Suppressor macrophage (primary cell): ENCODE results near the gene ZBTB46.
"Not testable (repeated sequence)": the region's sequence is repeated elsewhere in the genome, so short reads cannot be mapped to it uniquely, and the experiment has no call there.

ENCODE experiments used
- DNase-seq, 4 experiments: peaks; one replicate each; pipeline ENCODE4 v3.0.0-alpha.2; 2020 to 2022

The ZBTB46 gene

DNA sequence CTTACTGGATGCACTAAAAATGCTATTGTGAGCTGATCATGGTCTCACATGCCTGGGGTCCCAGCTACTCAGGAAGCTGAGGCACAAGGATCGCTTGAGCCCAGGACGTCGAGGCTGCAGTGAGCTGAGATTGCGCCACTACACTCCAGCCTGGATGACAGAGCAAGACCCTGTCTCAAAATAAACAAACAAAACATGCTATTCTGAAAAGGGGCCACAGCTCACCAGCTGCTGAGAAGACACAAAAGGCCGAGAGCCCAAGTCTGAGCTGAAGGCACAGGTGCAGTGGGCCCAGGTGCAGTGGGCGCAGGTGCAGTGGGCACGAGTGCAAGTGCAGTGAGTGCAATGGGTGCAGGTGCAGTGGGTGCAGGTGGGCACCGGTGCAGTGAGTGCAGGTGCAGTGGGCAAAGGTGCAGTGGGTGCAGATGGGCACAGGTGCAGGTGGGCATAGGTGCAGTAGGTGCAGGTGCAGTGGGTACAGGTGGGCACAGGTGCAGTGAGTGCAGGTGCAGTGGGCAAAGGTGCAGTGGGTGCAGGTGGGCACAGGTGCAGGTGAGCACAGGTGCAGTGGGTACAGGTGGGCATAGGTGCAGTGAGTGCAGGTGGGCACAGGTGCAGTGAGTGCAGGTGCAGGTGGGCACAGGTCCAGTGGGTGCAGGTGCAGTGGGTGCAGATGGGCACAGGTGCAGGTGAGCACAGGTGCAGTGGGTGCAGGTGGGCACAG lies 16.0 kb downstream of the ZBTB46 start:
- DNase-seq: peak in 1 of 4 experiments; percentile 26

DNA sequence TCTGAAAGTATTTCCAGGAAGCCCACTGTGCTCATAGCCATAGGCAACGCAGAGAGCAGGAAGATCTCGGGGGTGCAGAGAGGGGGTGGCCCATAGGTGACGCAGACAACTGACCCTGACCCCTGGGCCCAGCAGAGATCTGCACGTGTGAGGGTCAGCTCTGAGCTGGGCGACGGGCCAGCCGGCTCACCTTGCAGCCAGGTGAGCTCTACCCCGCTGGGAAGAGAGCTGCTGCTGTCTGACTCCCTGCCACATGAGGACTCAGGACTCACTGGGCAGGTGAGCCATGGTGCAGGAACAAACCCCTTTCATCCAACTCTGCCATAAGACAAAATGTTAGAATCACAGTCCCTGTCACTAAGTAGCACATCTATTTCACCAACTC lies 19.6 kb downstream of the ZBTB46 start:
- DNase-seq: no peak

DNA sequence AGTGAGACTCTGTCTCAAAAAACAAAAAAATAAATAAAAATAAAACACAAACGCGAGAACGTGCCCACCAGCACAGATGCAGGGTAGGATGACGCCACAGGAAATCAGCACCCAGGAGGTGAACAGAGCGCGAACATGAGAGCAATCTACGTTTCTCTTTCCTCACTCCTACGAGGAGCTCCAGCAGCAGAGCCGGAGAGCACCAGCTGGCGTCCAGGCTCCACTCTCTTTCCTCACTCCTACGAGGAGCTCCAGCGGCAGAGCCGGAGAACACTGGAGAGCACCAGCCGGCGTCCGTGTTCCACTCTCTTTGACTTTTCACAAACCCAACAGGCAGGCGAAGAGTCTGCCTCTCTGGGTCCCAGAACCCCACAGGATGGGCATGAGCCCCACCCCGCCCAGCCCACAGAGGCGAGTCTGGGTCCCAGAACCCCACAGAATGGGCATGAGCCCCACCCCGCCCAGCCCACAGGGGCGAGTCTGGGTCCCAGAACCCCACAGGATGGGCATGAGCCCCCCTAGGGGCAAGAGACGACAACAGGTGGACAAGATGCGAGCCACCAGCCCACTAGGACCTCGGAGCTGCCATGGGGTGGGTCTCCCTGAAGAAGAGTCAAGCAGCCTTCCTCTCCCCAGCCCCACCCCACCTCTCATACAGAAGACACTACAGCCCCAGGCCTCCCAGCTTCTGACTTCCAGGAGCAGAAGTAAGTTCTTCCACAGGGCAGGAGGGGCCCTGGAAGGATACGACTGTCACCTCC lies 20.2 kb downstream of the ZBTB46 start:
- no peak for DNase-seq

GRCh38 chr20:63809856-63810255 lies 21.2 kb downstream of the ZBTB46 start:
- no peak for DNase-seq

DNA sequence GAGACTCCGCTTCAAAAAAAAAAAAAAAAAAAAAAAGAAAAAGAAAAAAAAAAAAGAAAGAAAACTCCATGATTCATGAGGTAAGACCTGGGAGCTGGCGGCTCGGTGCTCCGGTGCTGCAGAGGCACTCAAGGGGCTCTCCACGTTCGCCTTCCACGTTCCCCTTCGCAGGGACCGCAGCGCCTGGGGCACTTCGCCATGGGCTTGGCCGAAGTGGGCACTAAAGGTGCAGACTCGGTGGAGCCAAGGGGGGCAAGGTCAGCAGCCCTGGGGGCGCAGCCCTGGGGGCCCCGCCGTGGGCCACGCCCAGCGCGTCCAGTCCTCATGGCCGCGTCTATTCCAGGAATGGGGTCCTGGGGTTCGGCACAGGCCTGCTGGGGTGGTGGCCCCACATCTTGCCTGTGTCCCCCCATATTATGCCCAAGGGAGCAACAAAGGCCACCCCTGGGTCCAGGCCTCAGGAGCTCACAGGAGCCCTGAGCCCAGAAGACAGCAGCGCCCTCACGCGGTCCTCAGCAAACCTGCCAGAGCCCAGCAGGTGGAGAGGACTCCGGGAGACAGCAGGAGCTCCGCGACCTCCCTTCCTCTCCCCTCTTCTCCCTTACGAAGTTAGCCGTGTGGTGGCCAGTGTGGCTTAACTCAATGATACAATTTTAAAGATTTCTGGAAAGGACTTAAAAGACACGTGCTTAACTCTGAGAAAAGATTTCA lies 21.9 kb downstream of the ZBTB46 start:
- DNase-seq: no peak

GRCh38 chr20:63808145-63808724 lies 22.8 kb downstream of the ZBTB46 start:
- no peak for DNase-seq

- no peak for DNase-seq
Observed at GRCh38 chr20:63807654-63808053, 23.4 kb downstream of the ZBTB46 start.

GRCh38 chr20:63804308-63804636 lies 26.8 kb downstream of the ZBTB46 start:
- DNase-seq: no peak

- no peak for DNase-seq
Observed at GRCh38 chr20:63802469-63803240, 28.4 kb downstream of the ZBTB46 start.

DNA sequence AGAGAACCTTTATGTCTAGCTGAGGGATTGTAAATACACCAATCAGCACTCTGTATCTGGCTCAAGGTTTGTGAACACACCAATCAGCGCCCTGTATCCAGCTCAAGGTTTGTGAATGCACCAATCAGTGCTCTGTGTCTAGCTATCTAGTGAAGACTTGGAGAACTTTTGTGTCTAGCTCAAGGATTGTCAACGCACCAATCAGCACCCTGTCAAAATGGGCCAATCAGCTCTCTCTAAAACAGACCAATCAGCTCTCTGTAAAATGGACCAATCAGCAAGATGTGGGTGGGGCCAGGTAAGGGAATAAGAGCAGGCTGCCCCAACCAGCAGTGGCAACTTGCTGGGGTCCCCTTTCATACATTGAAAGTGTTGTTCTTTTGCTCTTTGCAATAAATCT lies 29.9 kb downstream of the ZBTB46 start:
- not testable (repeated sequence) for DNase-seq

- not testable (repeated sequence) for DNase-seq
Observed at GRCh38 chr20:63800411-63800810, 30.7 kb downstream of the ZBTB46 start.

DNA sequence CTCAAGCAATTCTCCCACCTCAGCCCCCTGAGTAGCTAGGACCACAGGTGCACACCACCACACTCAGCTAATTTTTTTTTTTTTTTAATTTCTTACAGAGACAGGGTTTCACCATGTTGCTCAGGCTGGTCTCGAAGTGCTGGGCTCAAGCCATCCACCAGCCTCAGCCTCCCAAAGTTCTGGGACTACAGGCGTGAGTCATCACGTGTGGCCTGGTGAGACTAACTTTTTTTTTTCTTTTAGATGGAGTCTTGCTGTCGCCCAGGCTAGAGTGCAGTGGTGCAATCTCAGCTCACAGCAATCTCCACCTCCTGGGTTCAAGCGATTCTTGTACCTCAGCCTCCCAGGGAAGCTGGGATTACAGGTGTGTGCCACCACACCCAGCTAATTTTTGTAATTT lies 31.9 kb downstream of the ZBTB46 start:
- peak in 2 of 4 experiments; percentile 16 to 25 for DNase-seq

DNA sequence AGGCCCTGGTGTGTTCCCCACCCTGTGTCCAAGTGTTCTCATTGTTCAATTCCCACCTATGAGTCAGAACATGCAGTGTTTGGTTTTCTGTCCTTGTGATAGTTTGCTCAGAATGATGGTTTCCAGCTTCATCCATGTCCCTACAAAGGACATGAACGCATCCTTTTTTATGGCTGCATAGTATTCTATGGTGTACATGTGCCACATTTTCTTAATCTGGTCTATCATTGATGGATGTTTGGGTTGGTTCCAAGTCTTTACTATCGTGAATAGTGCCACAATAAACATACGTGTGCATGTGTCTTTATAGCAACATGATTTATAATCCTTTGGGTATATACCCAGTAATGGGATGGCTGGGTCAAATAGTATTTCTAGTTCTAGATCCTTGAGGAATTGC lies 33.9 kb downstream of the ZBTB46 start:
- not testable (repeated sequence) for DNase-seq

DNA sequence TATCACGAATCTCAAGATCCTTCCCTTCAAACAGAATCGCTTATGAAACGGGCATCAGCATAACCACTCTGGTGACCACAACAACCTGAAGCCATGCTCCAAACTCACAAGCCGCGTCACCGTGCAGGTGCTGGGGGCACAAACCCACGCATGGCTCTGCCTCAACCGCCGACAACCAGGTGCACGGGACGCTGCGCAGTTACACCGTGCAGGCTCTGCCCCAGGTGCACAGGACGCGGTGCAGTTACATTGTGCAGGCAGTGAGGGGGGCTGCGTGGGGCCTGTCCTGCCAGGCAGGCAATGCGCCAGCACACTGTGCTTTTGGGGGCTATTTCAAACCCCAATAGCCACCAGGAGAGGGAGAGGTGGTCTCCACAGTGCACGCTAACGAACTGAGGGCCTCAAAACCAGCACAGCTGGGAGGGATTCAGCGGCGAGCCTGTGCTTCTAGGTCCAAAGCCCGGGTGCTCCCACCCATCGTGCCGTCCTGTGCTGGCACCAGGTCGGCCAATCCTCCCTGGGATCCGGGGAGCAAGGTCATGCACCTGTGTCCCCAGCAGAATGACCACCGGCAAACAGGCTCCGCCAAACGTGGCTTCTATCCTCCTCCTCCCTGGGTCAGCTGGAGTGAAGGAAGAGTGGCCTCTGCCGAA lies 35.8 kb downstream of the ZBTB46 start:
- no peak for DNase-seq

DNA sequence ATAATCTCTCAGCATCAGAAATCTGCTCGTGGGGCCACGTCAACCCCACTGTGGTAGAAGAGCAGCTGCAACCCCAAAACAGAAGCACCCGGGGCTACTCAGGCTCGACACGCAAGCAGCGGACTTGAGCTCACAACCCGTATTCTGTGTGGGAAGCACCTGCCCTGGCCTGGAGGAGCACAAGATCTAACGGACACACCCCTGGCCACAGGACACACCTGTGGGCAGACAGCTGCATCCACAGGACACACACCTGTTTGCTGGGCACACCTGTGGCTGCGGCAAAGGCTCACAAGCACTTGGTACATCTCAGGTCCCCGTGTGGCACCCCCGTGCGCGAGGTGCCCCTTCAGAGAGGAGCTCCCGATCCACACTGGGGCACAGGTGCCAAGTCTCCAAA lies 36.5 kb downstream of the ZBTB46 start:
- DNase-seq: no peak

DNA sequence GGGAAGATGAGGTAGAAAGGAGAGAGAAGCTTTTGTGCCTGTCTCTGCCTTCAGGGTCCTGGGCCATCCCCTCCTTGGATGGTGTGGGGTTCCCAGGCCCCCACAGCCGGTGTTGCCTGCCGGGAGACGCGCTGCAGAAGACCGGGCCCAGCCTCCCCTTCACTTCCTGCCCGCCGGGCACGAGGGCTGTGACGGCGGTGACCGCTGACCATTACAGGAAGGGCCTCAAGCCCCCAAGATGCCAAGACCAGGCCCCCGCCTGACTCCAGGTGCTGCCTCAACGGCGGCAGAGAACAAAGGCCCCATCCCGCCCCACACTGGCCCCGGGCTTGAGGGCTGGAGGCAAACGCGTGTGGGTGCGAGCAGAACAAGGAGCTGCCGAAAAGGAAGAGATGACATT lies 38.2 kb downstream of the ZBTB46 start:
- no peak for DNase-seq

DNA sequence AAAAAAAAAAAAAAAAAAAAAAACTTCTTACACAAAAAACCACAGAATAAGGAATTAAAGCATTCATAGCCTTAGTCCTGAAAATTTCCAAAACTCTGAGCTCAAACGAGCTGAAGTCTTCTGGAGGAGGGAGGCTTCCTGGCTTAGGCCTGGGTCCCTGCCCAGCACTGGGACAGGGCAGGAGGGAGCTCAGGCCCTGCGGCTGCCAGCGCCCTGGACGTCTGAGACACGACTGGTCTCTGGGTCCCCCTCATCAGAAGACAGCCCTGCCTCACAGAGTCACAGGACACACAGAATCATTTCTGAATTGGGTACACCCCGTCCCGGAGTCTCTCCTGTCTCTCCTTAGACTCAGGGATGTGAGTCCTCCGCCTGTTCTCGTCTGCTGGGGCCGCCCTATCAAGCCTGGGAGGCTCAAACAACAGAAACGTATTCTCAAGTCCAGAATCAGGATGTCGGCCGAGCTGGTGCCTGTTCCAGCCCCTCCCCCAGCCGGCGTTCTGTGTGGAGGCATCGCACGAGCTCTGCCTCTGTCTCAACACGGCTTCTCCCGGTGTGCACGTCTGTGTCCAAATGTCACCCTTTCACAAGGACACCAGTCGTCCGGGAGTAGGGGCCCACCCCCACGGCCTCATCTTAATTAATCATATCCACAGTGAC lies 39.4 kb downstream of the ZBTB46 start:
- no peak for DNase-seq

DNA sequence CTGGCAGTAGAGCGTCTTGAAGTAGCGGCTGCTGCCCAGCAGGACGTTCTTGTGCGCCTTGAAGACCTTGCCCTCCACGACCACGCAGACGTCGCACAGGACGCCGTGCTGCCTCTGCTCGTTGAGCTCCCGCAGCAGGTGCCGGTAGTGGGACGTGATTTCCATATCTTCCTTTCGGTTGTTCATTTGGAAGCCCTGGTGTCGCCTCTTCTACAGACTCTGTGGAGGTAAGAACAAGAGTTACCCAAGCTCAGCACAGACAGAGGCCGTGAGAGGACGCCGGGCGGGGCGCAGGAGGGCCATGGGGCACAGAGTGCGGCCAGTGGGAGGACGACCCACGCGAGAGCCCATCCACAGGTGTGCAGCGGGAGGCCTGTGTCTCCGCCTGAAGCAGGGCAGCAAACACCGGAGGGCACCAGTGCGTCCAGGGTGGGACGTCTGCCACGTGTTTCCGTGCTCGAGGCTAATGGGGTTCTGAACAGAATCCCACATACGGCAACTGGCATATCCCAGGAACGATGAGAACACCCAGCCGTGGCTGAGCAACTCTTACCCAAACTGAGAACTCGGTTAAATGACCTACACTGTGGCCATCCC lies 40.4 kb downstream of the ZBTB46 start:
- DNase-seq: no peak

DNA sequence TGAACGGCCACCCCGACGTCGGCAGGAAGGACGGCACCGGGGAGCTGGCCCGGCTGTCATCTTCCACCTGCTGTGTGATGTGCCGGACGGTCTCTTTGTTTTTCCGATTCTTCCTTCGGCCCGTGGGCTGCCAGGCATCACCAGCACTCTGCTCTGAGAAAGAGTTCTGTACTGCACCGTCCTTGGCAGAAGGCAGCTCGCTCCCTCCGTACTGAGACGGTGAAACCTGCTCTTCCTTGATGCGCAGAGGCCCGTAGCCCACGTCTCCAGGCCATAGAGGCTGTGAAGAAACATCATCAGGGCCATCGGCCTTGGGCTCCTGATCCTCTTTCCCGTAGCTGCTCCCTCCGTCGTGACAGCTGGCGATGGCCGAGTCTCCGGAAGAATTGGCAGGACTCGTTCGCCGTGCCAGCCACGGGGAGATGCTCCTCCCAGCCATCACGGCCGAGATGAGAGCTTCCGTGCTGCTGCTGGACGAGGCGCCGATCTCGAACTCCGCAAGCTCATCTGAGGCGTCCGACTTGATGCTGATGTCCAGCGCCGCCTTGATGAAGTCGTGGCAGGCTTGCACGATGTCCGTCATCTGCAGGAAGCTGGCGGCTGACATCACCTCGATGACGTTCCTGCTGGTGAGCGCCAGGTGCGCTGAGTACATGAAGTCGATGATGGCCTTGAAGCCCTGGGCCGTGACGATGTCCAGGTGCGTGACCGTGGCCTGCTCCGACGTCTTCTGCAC lies 41.1 kb downstream of the ZBTB46 start:
- DNase-seq: no peak

- DNase-seq: no peak
Observed at GRCh38 chr20:63787749-63788148, 43.3 kb downstream of the ZBTB46 start.
